Erythroblast (primary cell): ENCODE data around the gene INHBA.

Experiments
- GATA1 ChIP-seq: IDR thresholded peaks from 2 replicates; pipeline ENCODE4 v1.6.1; 2011; ENCODE audit warnings: low read depth, mild to moderate bottlenecking, control low read depth, low read length, moderate library complexity
- POLR2A ChIP-seq: IDR thresholded peaks from 2 replicates; pipeline ENCODE4 v1.6.1; 2011; ENCODE audit warnings: mild to moderate bottlenecking, low read length

- TF ChIP-seq POLR2A, result no peak
- TF ChIP-seq GATA1, result no peak
Measured at GRCh38 chr7:41747961-41748360, 45.1 kb upstream of the INHBA start.
